NCI-H187 (cell line): ENCODE data around the gene FOXP3.

Experiments used
- DNase-seq, 2 experiments: peaks; one replicate each; lab custom pipeline; 2025; lab: John Stamatoyannopoulos, UW

The FOXP3 gene

DNA sequence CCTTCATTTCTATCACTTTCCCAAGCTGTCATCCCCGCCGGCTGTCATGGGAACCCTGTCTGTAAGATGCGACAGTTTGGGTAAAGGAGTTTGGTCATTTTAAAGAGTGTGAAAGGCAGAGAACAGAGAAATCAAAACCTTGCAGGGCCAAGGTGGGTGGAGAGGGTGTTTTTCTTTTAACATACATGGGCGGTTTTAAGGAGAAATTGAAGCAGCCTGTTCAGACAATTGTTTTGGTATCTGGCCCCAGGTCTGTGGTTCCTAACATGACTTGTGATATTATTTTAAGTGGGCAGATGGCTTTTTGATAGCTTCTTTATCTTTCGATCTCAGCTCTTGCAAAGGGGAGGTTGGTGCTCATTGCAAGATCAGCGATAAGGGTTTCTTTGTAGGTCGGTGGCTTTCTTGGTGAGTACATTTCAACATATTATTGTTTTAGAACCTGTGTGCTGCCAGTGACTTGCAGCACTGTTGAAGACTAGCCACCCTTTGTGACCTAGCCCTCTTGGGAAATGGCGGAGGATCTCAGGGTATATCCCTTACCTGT, 8.7 kb upstream of the FOXP3 start:
- no peak for DNase-seq

DNA sequence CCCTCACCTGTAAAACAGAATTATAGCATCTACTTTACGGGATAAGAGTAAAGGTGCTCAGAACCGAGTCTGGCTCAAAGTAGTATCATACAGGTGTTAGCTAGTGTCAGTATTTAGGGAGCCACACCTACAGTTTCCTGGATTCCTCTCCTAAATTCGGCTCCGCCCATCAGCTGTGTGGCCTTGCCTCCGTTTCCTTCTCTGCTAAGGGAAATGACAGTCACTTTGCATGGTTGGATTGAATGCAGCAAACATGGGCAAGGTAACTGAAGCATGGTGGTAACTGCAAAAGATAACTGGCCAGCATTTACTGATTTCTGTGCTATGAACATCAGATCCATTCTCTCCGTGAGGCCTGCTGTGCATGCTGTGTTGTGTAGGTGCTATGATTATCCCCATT, 7.9 kb upstream of the FOXP3 start:
- DNase-seq = no peak

DNA sequence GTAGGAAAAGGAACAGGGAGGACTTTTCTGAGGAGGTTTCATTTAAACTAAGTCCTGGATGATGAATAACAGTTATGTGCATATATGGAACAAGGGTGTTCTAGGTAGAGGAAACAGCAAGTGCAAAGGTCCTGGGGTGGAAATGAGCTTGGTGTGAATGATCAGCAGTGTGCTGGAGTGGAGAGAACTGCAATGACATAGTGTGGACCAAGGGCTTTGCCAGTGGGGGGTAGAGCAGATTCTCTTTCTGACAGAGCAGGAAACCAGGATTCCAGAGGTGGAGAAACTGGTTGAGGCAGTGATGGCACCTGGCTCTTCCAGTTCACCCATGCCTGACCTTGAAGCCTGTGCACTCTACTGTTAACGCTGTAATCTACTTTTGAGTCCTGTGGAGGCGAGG, 6.8 kb upstream of the FOXP3 start:
- DNase-seq = no peak

DNA sequence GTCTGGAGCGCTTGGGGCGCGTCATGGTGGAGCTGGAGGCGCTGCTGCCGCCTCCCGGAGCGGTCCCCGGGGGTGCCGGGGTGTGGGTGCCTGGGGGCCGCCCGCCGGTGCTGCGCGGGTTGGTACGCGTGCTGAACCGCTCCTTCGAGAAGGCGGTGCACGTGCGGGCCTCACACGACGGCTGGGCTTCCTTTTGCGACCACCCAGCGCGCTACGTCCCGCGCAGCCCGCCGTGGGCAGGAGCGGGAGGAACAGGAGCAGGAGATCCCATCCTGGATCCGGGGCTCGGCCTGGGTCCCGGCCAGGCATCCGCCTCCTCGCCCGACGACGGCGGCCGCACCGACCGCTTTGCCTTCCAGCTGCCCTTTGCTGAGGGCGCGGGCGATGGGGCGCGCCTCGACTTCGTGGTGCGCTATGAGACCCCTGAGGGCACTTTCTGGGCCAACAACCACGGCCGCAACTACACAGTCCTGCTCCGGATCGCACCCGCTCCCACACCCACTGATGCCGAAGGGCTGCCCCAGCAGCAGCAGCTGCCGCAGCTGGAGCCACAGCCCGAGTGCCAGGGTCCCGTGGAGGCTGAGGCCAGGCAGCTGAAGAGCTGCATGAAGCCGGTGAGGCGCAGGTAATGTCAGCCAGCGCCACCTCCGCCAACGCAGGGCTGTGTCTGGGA, 5.9 kb upstream of the FOXP3 start:
- no peak for DNase-seq

DNA sequence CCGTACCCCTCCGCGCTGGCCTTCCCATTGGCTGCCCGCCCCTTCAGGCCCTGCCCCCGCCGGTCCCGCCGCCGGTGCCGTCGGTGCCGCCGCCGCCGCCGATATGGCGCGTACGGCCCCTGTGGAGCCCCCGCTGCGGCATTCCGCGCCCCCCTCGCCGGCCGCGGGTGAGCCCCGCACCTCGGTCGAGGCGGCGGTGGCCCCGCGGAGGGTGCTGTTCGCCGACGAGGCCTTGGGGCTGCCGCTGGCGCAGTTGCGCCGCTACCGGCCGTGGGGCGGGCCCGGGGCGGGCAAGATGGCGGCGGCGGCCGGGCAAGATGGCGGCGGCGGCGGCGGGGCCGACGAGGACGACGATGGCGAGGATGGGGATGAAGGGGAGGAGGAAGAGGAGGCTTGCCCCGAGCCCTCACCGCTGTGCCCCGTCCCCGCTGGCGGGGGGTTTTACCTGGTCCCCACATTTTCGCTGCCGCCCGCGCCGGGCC, 5.3 kb upstream of the FOXP3 start, which contains the start of gene PPP1R3F:
TSS of gene PPP1R3F (plus strand) at position 27 of the 482 bp plus-strand sequence. CDS start at position 104, 77 bp downstream.
- no peak for DNase-seq

DNA sequence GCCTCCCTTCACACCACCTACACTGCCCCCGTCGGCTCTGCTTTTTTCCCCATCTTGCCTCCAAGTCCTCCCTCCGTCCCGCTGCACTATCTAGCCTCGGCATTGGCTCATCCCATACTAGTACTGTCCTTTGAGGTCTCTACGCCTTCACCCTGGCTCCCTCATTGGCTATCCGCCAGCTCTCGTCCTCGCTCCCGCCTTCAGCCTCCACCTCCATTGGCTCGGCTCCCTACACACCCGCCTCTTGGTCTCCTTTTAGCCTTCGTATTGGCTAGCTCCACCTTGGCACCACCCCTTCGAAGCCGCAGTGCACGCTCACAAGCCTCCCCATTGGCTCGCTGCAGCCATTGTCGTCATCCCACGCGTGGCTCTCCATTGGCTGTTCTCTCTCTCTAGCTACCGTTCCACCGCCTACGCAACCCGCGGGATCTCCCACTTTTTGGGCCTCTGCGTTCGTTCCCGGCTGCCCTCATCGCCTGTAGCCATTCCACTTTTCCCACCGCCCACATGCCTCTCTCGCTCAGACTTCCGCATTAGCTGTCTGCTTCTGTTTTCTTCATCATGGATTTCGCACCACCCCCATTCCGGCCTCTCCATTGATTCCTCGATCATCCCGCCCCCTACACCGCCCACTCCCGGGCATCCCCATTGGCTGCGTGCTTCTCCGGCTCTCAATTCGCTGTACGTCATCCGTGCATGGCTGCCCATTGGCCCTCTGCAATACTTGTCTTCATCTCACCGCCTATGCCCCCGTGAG, 4.7 kb upstream of the FOXP3 start:
- peak; percentile 51 to 75 for DNase-seq

DNA sequence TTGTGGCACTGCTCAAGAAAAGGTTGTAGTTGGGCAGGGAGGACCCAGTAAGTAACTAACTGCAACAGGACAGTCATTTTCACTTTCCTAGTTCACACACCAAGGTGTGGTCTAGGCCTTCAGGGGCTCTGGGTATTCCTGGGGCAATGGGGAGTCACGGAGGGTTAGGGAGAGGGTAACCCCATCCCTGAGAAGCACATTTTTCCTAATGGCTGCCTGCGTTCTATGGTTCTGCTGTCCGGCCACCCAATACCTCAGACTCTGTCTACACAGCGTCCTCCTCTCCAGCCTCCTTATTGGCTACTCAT, 4.1 kb upstream of the FOXP3 start:
- no peak for DNase-seq

DNA sequence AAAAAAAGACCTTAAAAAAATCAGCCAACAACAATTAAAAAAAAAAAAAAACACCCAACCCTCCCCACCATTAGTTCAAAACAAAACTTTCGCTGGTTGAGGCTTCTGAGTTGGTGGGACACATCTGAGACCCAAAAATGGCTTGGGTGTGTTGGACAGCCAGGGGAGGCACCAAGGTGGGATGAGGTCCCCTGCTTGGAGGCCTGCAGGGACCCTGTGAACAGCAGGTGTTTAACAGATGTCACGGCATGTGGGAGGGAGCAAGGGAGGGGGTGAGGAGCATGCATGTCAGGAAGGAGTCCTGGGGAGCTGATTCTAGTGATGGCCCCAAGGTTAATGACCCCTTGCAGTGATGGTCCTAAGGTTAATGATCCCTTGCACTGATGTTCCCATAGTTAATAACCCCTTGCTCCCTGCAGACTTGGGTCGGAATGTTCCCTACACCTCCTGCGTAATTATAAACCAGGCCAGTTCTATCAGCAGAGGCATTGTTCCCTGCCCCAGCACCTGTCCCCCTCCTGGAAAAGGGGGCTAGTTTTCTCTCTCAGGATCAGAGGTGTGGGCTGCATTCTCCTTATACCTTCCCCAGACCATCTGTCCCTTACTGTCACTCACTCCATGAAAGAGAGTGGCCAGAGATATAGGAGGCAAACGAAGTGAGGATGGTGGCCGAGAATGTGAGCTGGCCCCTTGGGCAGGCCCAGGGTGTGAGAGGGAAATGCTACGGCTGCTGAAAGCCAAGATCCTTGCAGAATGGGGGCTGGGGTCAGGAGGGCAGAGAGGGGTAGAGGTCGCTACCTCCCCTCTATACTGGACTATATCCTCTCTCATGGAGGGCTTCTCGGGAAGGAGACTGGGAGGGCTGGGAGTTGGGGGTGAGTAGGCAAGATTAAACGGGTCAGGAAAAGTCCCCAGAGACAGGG, 2.3 kb upstream of the FOXP3 start:
- no peak for DNase-seq

DNA sequence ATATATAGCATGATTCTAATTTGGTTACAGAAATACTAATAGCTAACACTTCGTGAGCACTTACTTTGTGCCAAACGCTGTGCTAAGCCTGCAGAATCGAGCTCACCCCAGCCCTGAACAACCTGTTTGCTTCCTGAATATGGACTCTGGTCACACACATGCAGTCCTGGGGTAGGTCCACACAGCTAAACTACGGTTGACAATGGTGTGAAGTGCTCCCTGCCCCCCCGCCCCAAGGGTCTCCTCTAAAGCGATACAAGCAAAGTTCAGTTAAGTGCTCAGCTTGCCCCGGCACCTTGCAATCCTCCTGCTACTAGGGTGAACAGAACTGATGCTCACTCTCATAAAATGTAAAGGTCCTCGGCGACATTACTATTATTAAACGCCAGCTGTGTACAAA, 879 bp downstream of the FOXP3 start:
- no peak for DNase-seq

DNA sequence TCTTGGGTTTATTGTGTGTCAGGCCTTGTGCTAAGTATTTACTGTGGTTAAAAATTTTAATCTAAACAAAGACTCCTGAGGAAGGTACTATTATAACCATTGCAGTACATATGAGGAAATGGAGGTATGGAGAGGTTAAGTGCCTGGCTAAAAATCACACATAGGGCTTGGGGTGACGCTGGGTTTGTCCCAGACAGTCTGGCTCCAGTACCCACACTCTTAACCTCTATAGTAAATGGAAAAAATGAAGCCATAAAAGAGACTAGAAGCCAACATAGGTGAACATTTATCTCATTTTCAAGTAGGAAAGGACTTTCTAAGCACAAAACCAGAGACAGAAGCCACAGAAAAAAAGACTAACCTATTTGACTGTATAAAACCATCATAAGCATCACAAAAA, 1.9 kb downstream of the FOXP3 start:
- DNase-seq = no peak

DNA sequence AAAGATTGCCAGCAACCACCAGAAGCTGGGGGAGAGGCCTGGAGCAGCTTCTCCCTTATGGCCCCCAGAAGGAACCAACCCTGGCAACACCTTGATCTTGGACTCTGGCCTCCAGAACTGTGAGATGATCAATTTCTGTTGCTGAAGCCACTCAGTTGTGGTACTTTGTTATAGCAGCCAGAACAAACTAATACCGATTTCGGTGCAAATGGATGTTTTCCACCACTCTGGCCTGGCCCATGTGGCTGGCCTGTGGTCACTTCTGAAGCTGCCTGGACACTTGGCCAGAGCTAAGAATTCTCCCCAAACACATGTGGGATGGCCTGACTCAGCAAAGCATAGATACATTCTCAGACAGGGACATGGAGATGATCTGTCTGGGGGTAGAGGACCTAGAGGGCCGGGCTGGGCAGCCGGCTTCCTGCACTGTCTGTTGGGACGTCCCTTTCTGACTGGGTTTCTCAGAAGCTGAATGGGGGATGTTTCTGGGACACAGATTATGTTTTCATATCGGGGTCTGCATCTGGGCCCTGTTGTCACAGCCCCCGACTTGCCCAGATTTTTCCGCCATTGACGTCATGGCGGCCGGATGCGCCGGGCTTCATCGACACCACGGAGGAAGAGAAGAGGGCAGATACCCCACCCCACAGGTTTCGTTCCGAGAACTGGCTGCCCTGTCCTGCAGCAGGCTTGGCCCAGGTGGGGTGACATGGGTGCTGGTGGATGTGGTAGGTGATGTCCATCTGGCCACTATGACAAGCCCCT, 4.1 kb downstream of the FOXP3 start:
- no peak for DNase-seq

DNA sequence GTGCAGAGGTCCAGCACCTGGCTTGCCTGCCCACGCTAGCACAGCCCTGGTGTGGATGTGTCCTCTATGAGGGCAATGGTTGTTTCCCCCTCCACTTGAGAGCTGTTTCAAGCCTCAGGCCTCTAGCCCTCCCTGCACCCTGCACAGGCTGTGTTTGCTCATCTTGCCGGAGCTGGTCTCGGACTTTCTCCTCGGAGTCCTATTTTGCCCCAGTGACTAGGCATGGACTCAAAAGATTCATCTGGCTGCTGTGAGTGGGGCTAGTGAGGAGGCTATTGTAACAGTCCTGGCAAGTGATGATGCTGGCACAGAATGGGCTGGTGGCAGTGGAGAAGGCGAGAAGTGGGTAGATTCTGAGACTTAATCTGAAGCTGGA, 5.8 kb downstream of the FOXP3 start:
- no peak for DNase-seq

DNA sequence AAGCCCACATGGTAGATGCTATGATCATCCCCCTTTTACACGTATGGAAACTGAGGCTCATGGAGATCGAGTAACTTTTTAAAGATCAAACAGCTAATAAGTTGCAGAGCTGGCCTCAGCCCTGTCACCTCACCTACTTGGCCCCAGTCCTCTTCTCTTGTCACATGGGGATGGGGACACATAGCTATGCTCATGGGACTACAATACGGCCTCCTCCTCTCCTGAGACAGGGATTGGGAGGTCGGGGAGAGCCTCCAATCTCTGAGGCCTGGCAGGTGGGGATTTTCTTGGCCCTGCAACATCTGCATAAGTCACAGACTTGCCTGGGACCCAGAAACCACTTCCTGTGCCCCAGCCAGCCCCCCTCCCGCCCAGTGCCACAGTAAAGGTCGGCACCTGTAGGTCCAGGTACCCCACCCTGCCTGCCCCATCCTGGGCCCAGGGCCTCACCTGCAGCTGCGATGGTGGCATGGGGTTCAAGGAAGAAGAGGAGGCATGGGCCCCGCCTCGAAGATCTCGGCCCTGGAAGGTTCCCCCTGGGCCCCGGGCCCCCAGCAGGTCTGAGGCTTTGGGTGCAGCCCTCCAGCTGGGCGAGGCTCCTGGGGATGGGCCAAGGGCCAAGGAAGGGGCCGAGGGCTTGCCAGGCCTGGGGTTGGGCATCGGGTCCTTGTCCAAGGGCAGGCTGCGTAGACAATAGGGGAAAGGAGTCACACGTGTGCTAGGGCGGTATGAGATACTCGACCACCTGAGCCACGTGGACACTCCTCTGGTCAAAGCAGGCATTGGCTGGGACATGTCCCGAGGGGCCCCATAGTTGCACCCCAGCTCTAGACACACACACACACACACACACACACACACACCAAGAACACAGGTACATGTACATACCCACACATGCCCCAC, 6.4 kb downstream of the FOXP3 start:
- DNase-seq = no peak

DNA sequence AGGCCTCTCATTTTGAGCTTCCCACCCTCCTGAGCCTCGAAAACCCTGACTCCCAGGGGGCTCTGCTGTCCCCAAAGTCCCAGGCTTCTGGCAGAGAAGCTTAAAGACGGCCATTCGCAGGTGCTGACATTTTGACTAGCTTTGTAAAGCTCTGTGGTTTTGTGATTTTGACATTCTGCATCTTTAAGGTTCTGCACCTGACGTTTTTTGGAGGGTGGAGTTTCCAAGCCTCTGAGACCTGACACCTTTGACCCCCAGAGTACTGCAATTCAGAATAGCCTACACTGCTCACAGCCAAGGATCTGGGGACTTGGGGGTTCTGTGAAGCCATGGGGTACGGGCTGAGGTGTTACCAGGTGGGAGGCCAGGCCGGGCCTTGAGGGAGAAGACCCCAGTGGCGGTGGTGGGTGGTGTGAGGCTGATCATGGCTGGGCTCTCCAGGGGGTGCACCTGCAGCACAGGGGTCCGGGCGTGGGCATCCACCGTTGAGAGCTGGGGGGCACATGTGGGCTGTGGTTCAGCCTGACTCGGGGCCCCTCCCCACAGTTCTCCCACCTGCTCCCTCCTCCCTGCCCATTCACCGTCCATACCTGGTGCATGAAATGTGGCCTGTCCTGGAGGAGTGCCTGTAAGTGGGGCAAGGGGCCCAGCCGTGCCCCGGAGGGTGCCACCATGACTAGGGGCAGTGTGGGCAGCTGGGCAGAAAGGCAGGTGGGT, 7.3 kb downstream of the FOXP3 start:
- no peak for DNase-seq

DNA sequence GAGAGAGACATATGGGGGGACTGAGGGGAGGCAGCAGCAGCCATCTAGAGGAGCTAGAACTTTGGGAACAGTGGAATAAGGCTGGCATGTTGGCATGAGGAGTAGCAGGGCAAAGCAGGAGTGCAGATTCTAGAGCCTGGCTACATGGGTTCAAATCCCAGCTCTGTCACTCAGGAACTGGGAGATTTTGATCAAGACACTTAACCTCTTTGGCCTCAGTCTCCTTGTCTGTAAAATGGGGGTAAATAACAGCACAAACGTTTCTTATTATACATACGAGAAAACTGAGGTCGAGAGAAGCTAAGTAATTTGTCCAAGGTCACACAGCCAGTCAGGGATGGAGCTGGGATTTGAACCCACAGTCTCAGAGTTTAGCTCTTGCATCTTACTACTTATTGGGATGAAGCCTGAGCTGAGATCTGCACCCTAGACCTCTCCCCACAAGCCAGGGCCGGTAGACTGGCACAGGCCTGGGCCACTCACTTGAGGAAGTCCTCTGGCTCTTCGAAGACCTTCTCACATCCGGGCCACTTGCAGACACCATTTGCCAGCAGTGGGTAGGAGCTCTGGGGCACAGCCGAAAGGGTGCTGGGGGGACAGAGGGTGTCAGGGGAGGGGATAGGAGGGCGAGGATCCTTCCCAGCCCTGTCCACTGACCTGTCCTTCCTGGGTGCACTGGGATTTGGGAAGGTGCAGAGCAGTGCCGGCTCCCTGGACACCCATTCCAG, 8.1 kb downstream of the FOXP3 start:
- DNase-seq = no peak

DNA sequence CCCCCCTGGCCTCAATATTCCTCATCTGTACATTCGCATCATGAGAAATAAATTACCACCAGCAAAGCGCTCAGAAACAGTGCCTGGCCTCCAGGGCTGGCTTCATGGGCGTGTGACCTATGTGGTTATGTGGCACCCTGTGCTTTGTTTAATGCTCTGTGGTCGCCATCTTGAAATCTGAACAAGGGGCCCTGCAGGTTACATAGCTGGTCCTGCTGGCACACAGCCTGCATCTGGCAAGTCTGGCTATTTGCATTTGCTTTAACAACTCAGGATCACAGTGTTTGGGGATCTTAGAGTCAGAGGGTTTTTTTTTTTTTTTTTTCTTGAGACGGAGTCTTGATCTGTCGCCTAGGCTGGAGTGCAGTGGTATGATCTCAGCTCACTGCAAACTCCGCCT, 9.9 kb downstream of the FOXP3 start:
- DNase-seq = no peak

DNA sequence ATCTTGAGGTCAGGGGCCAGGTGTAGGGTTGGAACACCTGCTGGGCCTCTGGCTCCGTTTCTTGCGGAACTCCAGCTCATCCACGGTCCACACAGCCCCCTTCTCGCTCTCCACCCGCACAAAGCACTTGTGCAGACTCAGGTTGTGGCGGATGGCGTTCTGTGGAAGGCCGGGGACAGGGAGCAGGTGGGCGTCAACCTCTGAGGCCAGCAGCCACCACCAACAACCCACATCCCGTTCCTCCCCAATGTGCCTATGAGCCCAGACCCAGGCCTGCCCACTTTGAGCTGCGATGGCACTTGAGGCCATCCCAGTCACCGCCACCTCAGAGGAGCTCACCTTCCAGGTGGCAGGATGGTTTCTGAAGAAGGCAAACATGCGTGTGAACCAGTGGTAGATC, 13.2 kb downstream of the FOXP3 start:
- no peak for DNase-seq

DNA sequence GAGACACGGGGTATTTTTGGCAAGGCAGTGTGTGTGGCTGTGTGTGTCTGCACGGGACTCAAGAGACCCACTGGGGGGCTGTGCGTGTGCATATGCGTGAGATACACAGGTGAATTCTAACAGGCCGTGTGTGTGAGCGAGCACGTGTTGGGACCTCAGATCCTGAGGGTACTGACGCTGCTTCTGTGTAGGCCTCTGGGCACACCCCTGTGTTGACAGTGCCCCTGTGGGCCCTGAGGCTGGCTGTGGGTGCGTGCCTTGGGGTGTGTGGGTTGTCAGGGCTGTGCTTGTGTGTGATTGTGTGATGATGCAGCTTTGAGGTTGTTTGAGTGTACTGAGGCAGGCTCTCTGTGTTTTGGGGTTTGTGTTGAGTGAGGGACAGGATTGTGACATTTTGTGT, 13.9 kb downstream of the FOXP3 start:
- DNase-seq = no peak

DNA sequence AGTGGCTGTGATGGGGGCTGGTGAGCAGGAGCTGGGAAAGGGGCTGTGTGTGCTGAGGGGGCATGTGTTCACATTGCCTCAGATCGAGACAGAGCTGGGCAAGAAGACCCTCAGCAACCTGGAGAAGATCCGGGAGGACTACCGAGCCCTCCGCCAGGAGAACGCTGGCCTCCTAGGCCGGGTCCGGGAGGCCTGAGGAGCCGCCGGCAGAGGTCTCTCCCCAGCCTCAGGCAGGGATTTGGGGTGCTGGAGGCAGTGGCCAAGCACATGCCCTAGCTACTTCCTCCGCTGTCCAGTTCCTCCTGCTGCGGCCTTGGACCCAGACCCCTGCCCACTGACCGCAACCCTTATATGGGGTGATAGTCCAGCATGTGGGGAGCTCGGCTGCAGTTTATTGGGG, 14.4 kb downstream of the FOXP3 start:
- DNase-seq = no peak
